HPDE6-E6E7 (cell line): ENCODE data around the gene ZNF215.
"Not testable (repeated sequence)": the region's sequence is repeated elsewhere in the genome, so short reads cannot be mapped to it uniquely, and the experiment has no call there.

Experiments used
- DNase-seq: peaks from one replicate; pipeline ENCODE4 v3.0.0; 2011; ENCODE audit warnings: missing footprints; ENCODE audit errors: extremely low spot score

The ZNF215 gene

GRCh38 chr11:6926208-6927029 is at the start of gene ZNF215:
Gene ZNF215, plus strand, starts transcription at chr11:6926426. Its CDS starts 5,847 bp downstream, at chr11:6932273.
- peak; percentile 38 for DNase-seq

- DNase-seq = no peak
These were observed 49.3 kb upstream of the ZNF215 start for GRCh38 chr11:6876914-6877313.

- no peak for DNase-seq
These were observed 43.5 kb upstream of the ZNF215 start for GRCh38 chr11:6882751-6883150.

GRCh38 chr11:6887711-6888110 is 38.5 kb upstream of the ZNF215 start:
- DNase-seq = not testable (repeated sequence)

GRCh38 chr11:6888830-6889229 is 37.4 kb upstream of the ZNF215 start:
- DNase-seq = no peak

GRCh38 chr11:6889835-6890234 is 36.4 kb upstream of the ZNF215 start:
- no peak for DNase-seq

GRCh38 chr11:6892400-6892799 is 33.8 kb upstream of the ZNF215 start, which contains the start of gene OR2D2:
Gene OR2D2, minus strand, starts transcription at chr11:6892500. Its CDS starts 0 bp downstream, at chr11:6892500.
- no peak for DNase-seq

- no peak for DNase-seq
These were observed 32.1 kb upstream of the ZNF215 start for GRCh38 chr11:6894097-6894496.

- DNase-seq = no peak
These were observed 31.2 kb upstream of the ZNF215 start for GRCh38 chr11:6895010-6895409.

GRCh38 chr11:6898911-6899310 is 27.3 kb upstream of the ZNF215 start:
- no peak for DNase-seq

GRCh38 chr11:6900327-6900999 is 25.8 kb upstream of the ZNF215 start:
- no peak for DNase-seq

GRCh38 chr11:6904804-6905203 is 21.4 kb upstream of the ZNF215 start:
- not testable (repeated sequence) for DNase-seq

GRCh38 chr11:6911378-6911777 is 14.8 kb upstream of the ZNF215 start:
- no peak for DNase-seq

GRCh38 chr11:6911948-6912347 is 14.3 kb upstream of the ZNF215 start:
- no peak for DNase-seq

- DNase-seq = no peak
These were observed 6.5 kb upstream of the ZNF215 start for GRCh38 chr11:6919698-6920097.

GRCh38 chr11:6920702-6921101 is 5.5 kb upstream of the ZNF215 start, which contains the start of gene OR2D3:
Gene OR2D3, plus strand, starts transcription at chr11:6921002. Its CDS starts 0 bp downstream, at chr11:6921002.
- no peak for DNase-seq

- DNase-seq = no peak
These were observed 1.1 kb upstream of the ZNF215 start for GRCh38 chr11:6925007-6925577.

GRCh38 chr11:6925636-6926207 is 504 bp upstream of the ZNF215 start:
- DNase-seq = no peak

- no peak for DNase-seq
These were observed 898 bp downstream of the ZNF215 start for GRCh38 chr11:6927030-6927617.

- no peak for DNase-seq
These were observed 2.7 kb downstream of the ZNF215 start for GRCh38 chr11:6928916-6929315.

GRCh38 chr11:6931146-6931713 is 5.0 kb downstream of the ZNF215 start:
- no peak for DNase-seq
